HepG2 (cell line): ENCODE measurements around the gene MRPL42. TPM values are rescaled to one million over a fixed set of nuclear protein-coding genes. Genes with fewer than 3 reads are reported as not detected.

Experiments
- ATF6 ChIP-seq: sonication (generic); formaldehyde crosslinking; conservative IDR thresholded peaks from 2 replicates; pipeline ENCODE4 v1.4.0; 2020; ENCODE audit warnings: missing genetic modification reagents
- ATM ChIP-seq: fragments of 450-650 bp; IDR thresholded peaks from 2 replicates; pipeline ENCODE4 v1.7.1; 2017; ENCODE audit warnings: mild to moderate bottlenecking, borderline replicate concordance
- CC2D1A ChIP-seq: sonication (generic); formaldehyde crosslinking; IDR thresholded peaks from 2 replicates; pipeline ENCODE4 v1.8.1; 2023; ENCODE audit warnings: mild to moderate bottlenecking, missing genetic modification reagents
- CEBPG ChIP-seq: IDR thresholded peaks from 2 replicates; pipeline ENCODE4 v1.6.1; 2016
- HIVEP1 ChIP-seq: sonication (generic); formaldehyde crosslinking; IDR thresholded peaks from 2 replicates; pipeline ENCODE4 v1.4.0; 2020; ENCODE audit warnings: mild to moderate bottlenecking, missing genetic modification reagents
- PRDM10 ChIP-seq: sonication (generic); formaldehyde crosslinking; IDR thresholded peaks from 2 replicates; pipeline ENCODE4 v1.4.0; 2020; ENCODE audit warnings: low read depth, missing genetic modification reagents
- REST ChIP-seq, 2 experiments: IDR thresholded peaks; 2 replicates each; pipeline ENCODE4 v1.6.1; 2011 to 2012; ENCODE audit warnings: low read length in 2 of 2, borderline replicate concordance in 1 of 2, low read depth in 1 of 2, mild to moderate bottlenecking in 1 of 2, moderate library complexity in 1 of 2
- SRY ChIP-seq: sonication (generic); formaldehyde crosslinking; IDR thresholded peaks from 2 replicates; pipeline ENCODE4 v1.8.0; 2022; ENCODE audit warnings: mild to moderate bottlenecking, missing genetic modification reagents
- ZBTB7A ChIP-seq: sonication (generic); formaldehyde crosslinking; IDR thresholded peaks from 2 replicates; pipeline ENCODE4 v1.8.0; 2022; ENCODE audit warnings: mild to moderate bottlenecking, missing genetic modification reagents
- ZEB1 ChIP-seq: IDR thresholded peaks from 2 replicates; pipeline ENCODE4 v1.6.1; 2012; ENCODE audit warnings: mild to moderate bottlenecking, low read depth, inconsistent platforms; ENCODE audit not compliant: insufficient replicate concordance
- ZFAT ChIP-seq: sonication (generic); formaldehyde crosslinking; conservative IDR thresholded peaks from 2 replicates; pipeline ENCODE4 v1.8.1; 2023; ENCODE audit warnings: missing genetic modification reagents, inconsistent platforms
- ZNF276 ChIP-seq: sonication (generic); formaldehyde crosslinking; IDR thresholded peaks from 2 replicates; pipeline ENCODE4 v1.4.0; 2020; ENCODE audit warnings: mild to moderate bottlenecking, low read depth, missing genetic modification reagents
- ZNF333 ChIP-seq: sonication (generic); formaldehyde crosslinking; IDR thresholded peaks from 2 replicates; pipeline ENCODE4 v1.4.0; 2020; ENCODE audit warnings: mild to moderate bottlenecking, missing genetic modification reagents, borderline replicate concordance
- ZNF34 ChIP-seq: sonication (generic); formaldehyde crosslinking; IDR thresholded peaks from 2 replicates; pipeline ENCODE4 v1.4.0; 2020; ENCODE audit warnings: mild to moderate bottlenecking, missing genetic modification reagents, borderline replicate concordance
- ZNF451 ChIP-seq: sonication (generic); formaldehyde crosslinking; IDR thresholded peaks from 2 replicates; pipeline ENCODE4 v1.5.0; 2020; ENCODE audit warnings: mild to moderate bottlenecking, missing genetic modification reagents
- ZNF788 ChIP-seq: sonication (generic); formaldehyde crosslinking; IDR thresholded peaks from 2 replicates; pipeline ENCODE4 v1.5.0; 2020; ENCODE audit warnings: mild to moderate bottlenecking, missing genetic modification reagents, borderline replicate concordance
- polyA plus RNA-seq, 8 experiments: library from polyadenylated mRNA; depleted of rRNA in 3 of 8; stranded (reverse) in 7 of 8; unstranded in 1 of 8; fragments of >200 nt; fragmentation: Illumina TruSeq in 4 of 8; extraction: Trizol in 4 of 8; gene quantifications; 2 replicates each; pipeline versions ENCODE4 v1.2.1 to v1.2.3, GENCODE V29; 2011 to 2016; ENCODE audit warnings: low read depth in 4 of 8, missing spikeins in 1 of 8, mixed read lengths in 1 of 8; ENCODE audit not compliant: insufficient read depth in 1 of 8
- total RNA-seq, 5 experiments: library from RNA; depleted of rRNA; stranded (reverse); fragments of >200 nt; fragmentation: Illumina TruSeq; extraction: Trizol; gene quantifications; 2 replicates each; pipeline ENCODE4 v1.2.3, GENCODE V29; 2016; ENCODE audit warnings: low read depth in 1 of 5

The MRPL42 gene
- total and polyA plus RNA-seq, 2 of the 13 experiments (the other 11 are each of a cell fraction or from before 2014, with no cell fraction given): 93.3 to 148 TPM

- TF ChIP-seq ZNF276 (CRISPR knock-in tag) (no peak), ATF6 (CRISPR knock-in tag) (no peak), REST (IDR thresholded peaks at IDR 0.05; ENCODE audit: borderline replicate concordance in 1 of 2, low read depth in 1 of 2, low read length in 2 of 2) (no peak), ZEB1 (peak; percentile 70), ATM (no peak), ZNF451 (CRISPR knock-in tag) (no peak), SRY (CRISPR knock-in tag) (peak; percentile 76; the same call in 1 of the 2 replicates), HIVEP1 (CRISPR knock-in tag) (peak; percentile 65; the same call in 1 of the 2 replicates), ZBTB7A (CRISPR knock-in tag) (no peak), ZNF333 (CRISPR knock-in tag) (peak; percentile 88; the same call in 1 of the 2 replicates), ZNF788 (CRISPR knock-in tag) (no peak; the same call in 1 of the 2 replicates), ZNF34 (CRISPR knock-in tag) (no peak), PRDM10 (CRISPR knock-in tag) (no peak), CC2D1A (CRISPR knock-in tag) (no peak), ZFAT (no peak), CEBPG (CRISPR knock-in tag) (no peak; the same call in 1 of the 2 replicates)
Observed at GRCh38 chr12:93467351-93468007, at the start of gene MRPL42 (continued).
